B cell (primary cell): ENCODE measurements around the gene PVR. TPM values are rescaled to one million over a fixed set of nuclear protein-coding genes. Genes with fewer than 3 reads are reported as not detected.

Experiments used
- ATAC-seq: fragments of 200-7000 bp; cut with Tn5 transposase; one replicate; pipeline ENCODE4 v1.10.0; 2021; ENCODE audit warnings: low read depth, mild to moderate bottlenecking, moderate number of reproducible peaks, moderate library complexity
- CTCF ChIA-PET: fragments of 350-600 bp; sonication (Branson Sonifier 250); formaldehyde crosslinking; loops from one replicate; lab custom pipeline; 2021; ENCODE audit warnings: antibody characterized with exemption, inconsistent platforms; lab: Charles Lee
- POLR2A ChIA-PET: fragments of 350-600 bp; sonication (Branson Sonifier 250); formaldehyde crosslinking; loops from one replicate; lab custom pipeline; 2021; ENCODE audit warnings: antibody characterized with exemption; lab: Charles Lee
- DNase-seq: peaks from one replicate; pipeline ENCODE4 v3.0.0; 2013
- H2AFZ ChIP-seq: 2 replicates; pipeline ENCODE4 v1.6.1; 2012; ENCODE audit warnings: mild to moderate bottlenecking, low read depth, low read length; ENCODE audit not compliant: insufficient read depth, poor library complexity, severe bottlenecking
- H3K27ac ChIP-seq, 2 donors: 1 replicate in 1 of 2; 2 replicates in 1 of 2; pipeline ENCODE4 v1.5.1; 2012 to 2013; ENCODE audit warnings: low read length in 2 of 2, mild to moderate bottlenecking in 2 of 2, moderate library complexity in 1 of 2
- H3K27me3 ChIP-seq, 4 experiments: fragments of 200-600 bp in 1 of 4; sonication (generic) in 1 of 4; replicated peaks in 1 of 4; 1 replicate in 2 of 4; 2 replicates in 2 of 4; pipeline versions ENCODE4 v1.6.1 to v1.7.0; 2013 to 2016; ENCODE audit warnings: low read length in 3 of 4, mild to moderate bottlenecking in 2 of 4, mixed read lengths in 1 of 4, moderate library complexity in 1 of 4; ENCODE audit not compliant: insufficient read depth in 4 of 4, control insufficient read depth in 3 of 4; ENCODE audit errors: control extremely low read depth in 1 of 4
- H3K36me3 ChIP-seq, 2 experiments: replicated peaks in 1 of 2; 1 replicate in 1 of 2; 2 replicates in 1 of 2; pipeline versions ENCODE4 v1.6.1 to v1.7.1; 2013; ENCODE audit warnings: low read length in 1 of 2; ENCODE audit not compliant: insufficient read depth in 2 of 2, control insufficient read depth in 1 of 2; ENCODE audit errors: control extremely low read depth in 1 of 2, extremely low read depth in 1 of 2
- H3K4me1 ChIP-seq, 2 donors: fragments of 200-600 bp in 1 of 2; sonication (generic) in 1 of 2; 1 replicate in 1 of 2; 2 replicates in 1 of 2; pipeline versions ENCODE4 v1.5.1 to v1.6.1; 2013 to 2017; ENCODE audit warnings: low read length in 2 of 2; ENCODE audit not compliant: control insufficient read depth in 2 of 2, insufficient read depth in 2 of 2
- H3K4me2 ChIP-seq: replicated peaks from 2 replicates; pipeline ENCODE3; 2012; ENCODE audit warnings: mild to moderate bottlenecking, low read depth, low read length; ENCODE audit not compliant: poor library complexity, severe bottlenecking
- H3K4me3 ChIP-seq, 5 experiments: fragments of 200-600 bp in 1 of 5; sonication (generic) in 1 of 5; 1 replicate in 3 of 5; 2 replicates in 2 of 5; pipeline versions ENCODE4 v1.5.1 to v1.7.0; 2011 to 2016; ENCODE audit warnings: low read length in 4 of 5, mild to moderate bottlenecking in 4 of 5, low read depth in 2 of 5, control low read depth in 1 of 5, moderate library complexity in 1 of 5; ENCODE audit not compliant: insufficient read depth in 1 of 5; ENCODE audit errors: control extremely low read depth in 1 of 5, extremely low read depth in 1 of 5
- H3K79me2 ChIP-seq: fragments of 200-600 bp; sonication (generic); one replicate; pipeline ENCODE4 v1.6.0; 2016; ENCODE audit warnings: low read length; ENCODE audit not compliant: control insufficient read depth, insufficient read depth
- H3K9ac ChIP-seq: fragments of 200-600 bp; sonication (generic); 2 replicates; pipeline ENCODE4 v1.6.1; 2017; ENCODE audit warnings: mild to moderate bottlenecking, low read length, moderate library complexity
- H3K9me3 ChIP-seq, 3 donors: one replicate each; pipeline versions ENCODE4 v1.6.1 to v1.7.1; 2013; ENCODE audit warnings: low read length in 2 of 3; ENCODE audit not compliant: control insufficient read depth in 2 of 3, insufficient read depth in 1 of 3; ENCODE audit errors: control extremely low read depth in 1 of 3
- H4K20me1 ChIP-seq: 2 replicates; pipeline ENCODE4 v1.6.0; 2012; ENCODE audit warnings: mild to moderate bottlenecking, low read length; ENCODE audit not compliant: insufficient read depth, control insufficient read depth, poor library complexity, severe bottlenecking
- H3K27ac Mint-ChIP-seq: one replicate; pipeline ENCODE4 v1.8.0; 2021; ENCODE audit warnings: mixed read lengths
- H3K27me3 Mint-ChIP-seq: one replicate; pipeline ENCODE4 v1.8.0; 2021; ENCODE audit warnings: mixed read lengths
- H3K4me1 Mint-ChIP-seq: one replicate; pipeline ENCODE4 v1.8.0; 2021; ENCODE audit warnings: mixed read lengths
- H3K4me3 Mint-ChIP-seq: one replicate; pipeline ENCODE4 v1.8.0; 2021; ENCODE audit warnings: mixed read lengths
- H3K9me3 Mint-ChIP-seq: one replicate; pipeline ENCODE4 v1.8.0; 2022; ENCODE audit warnings: mixed read lengths; ENCODE audit not compliant: insufficient read depth
- CTCF ChIP-seq: fragments of 200-600 bp; IDR thresholded peaks from one replicate; pipeline ENCODE4 v1.8.0; 2022; ENCODE audit warnings: antibody characterized with exemption, mild to moderate bottlenecking
- EZH2 ChIP-seq: IDR thresholded peaks from 2 replicates; pipeline ENCODE4 v1.6.1; 2012; ENCODE audit warnings: borderline replicate concordance, low read depth, mild to moderate bottlenecking, moderate library complexity, low read length; ENCODE audit not compliant: insufficient read depth, poor library complexity, severe bottlenecking
- WGBS: methylation state at CpG from one replicate; pipeline ENCODE4 v1.1.5; 2013; ENCODE audit warnings: missing lambda C conversion rate; ENCODE audit not compliant: insufficient coverage; 5-methylcytosine and 5-hydroxymethylcytosine counted together
- intact Hi-C: fragments of 100-400 bp; cut with micrococcal nuclease; formaldehyde crosslinking; loops from one replicate; pipeline ENCODE4 v1.10.0; 2022
- polyA plus RNA-seq: library from polyadenylated mRNA; depleted of rRNA; stranded (reverse); fragments of >200 nt; gene quantifications from 2 replicates; pipeline ENCODE4 v1.2.3, GENCODE V29; 2012
- total RNA-seq, 2 donors: library from RNA; stranded (reverse); fragments of 120-200 nt in 1 of 2; gene quantifications; 1 replicate in 1 of 2; 2 replicates in 1 of 2; pipeline versions ENCODE4 v1.2.3 to v1.2.4, GENCODE V29; 2013 to 2022

PVR gene
- total and polyA plus RNA-seq, 2 donors (not counting 1 experiment from before 2014, with no cell fraction given) = 0.09 to 0.67 TPM

- no peak overlapping the region for H3K27ac ChIP-seq
- no peak overlapping the region for H3K4me3 ChIP-seq
- ChIA-PET CTCF (interaction anchor here (2.1 kb wide), 1 partner anchor 10 kb away, joined by 8 read pairs; no protein-coding TSS in a partner anchor), POLR2A (no interaction called here)
- DNase-seq (no peak), ATAC-seq (no peak)
- no peaks in the 10 kb centered on the region for H3K79me2 ChIP-seq
- H3K36me3 ChIP-seq = no peaks in the 10 kb centered on the region
- Mint-ChIP-seq H3K27me3 (peaks cover 30% of the 10 kb centered on the region), H3K9me3 (no peaks in the 10 kb centered on the region), H3K4me3 (no peak overlapping the region), H3K4me1 (peaks cover 4% of the 10 kb centered on the region), H3K27ac (no peak overlapping the region)
- TF ChIP-seq EZH2 (no peak), CTCF (no peak)
- peaks cover 0 to 3% (median 0%) of the 10 kb centered on the region in 3 donors for H3K9me3 ChIP-seq
- H3K9ac ChIP-seq = no peak overlapping the region
- H3K4me1 ChIP-seq = peaks cover 8 to 9% of the 10 kb centered on the region in 2 donors
- WGBS = 95% methylated on average over 31 of the region's 31 CpGs
- H3K4me2 ChIP-seq = no peak overlapping the region
- no peaks in the 10 kb centered on the region for H4K20me1 ChIP-seq
- H3K27me3 ChIP-seq = peaks cover 0 to 31% (median 12%) of the 10 kb centered on the region in 4 experiments
- no peak overlapping the region for H2AFZ ChIP-seq
- intact Hi-C loops = no loop called here
Observed at GRCh38 chr19:44647144-44647543, 3.4 kb downstream of the PVR start.

GRCh38 chr19:44648631-44649251, 5.0 kb downstream of the PVR start:
- intact Hi-C loops = no loop called here
- Mint-ChIP-seq H3K4me3 (no peak overlapping the region), H3K27me3 (peaks cover 22% of the 10 kb centered on the region), H3K9me3 (no peaks in the 10 kb centered on the region), H3K4me1 (peaks cover 5% of the 10 kb centered on the region), H3K27ac (no peak overlapping the region)
- Histone ChIP-seq H3K27me3 (peaks cover 0 to 23% (median 11%) of the 10 kb centered on the region in 4 experiments), H3K27ac (no peak overlapping the region), H3K4me2 (no peak overlapping the region), H3K9me3 (no peaks in the 10 kb centered on the region), H3K4me1 (peaks cover 10 to 13% of the 10 kb centered on the region in 2 donors), H3K79me2 (no peaks in the 10 kb centered on the region), H3K36me3 (no peaks in the 10 kb centered on the region), H3K4me3 (no peak overlapping the region), H4K20me1 (no peaks in the 10 kb centered on the region), H2AFZ (no peak overlapping the region), H3K9ac (no peak overlapping the region)
- ChIA-PET CTCF (interaction anchor here (1.4 to 2.1 kb wide), 2 partner anchors 9 to 122 kb away, joined by 3 to 8 read pairs; no protein-coding TSS in a partner anchor), POLR2A (interaction anchor here (0.6 kb wide), 1 partner anchor 71 kb away, joined by 3 read pairs; no protein-coding TSS in a partner anchor)
- no peak for ATAC-seq
- DNase-seq = no peak
- TF ChIP-seq EZH2 (no peak), CTCF (no peak)
- 78% methylated on average over 3 of the region's 3 CpGs for WGBS
